HFF-Myc (cell line): ENCODE measurements around the gene HEG1.
"Not testable (repeated sequence)": the region's sequence is repeated elsewhere in the genome, so short reads cannot be mapped to it uniquely, and the experiment has no call there.

Source experiments
- DNase-seq: peaks from one replicate; pipeline ENCODE4 v3.0.0-alpha.2; 2011; ENCODE audit warnings: low read depth; ENCODE audit errors: extremely low read depth
- H3K4me3 ChIP-seq: replicated peaks from 2 replicates; pipeline ENCODE4 v1.5.1; 2011; ENCODE audit warnings: low read depth, mild to moderate bottlenecking, control low read depth, low read length
- CTCF ChIP-seq: IDR thresholded peaks from 2 replicates; pipeline ENCODE4 v1.5.1; 2012; ENCODE audit warnings: mild to moderate bottlenecking, low read depth, low read length, control low read depth; ENCODE audit errors: missing control alignments

Gene HEG1

DNA sequence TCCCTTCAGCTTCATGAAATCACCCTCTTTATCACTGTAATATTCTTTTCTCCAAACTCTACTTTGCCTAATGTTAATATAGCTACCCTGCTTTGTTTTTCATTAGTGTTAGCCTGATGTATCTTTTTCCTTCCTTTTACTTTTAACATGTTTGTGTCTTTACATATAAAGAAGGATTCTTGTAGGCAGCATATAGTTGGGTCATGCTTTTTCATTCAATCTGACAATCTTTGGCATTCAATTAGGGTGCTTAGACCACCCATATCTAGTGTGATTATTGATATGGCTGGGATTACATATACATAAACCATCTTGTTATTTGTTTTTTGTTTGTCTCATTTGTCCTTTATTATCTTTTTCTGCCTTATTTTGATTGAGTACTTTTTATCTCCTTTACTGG lies 34.9 kb upstream of the HEG1 start:
- no peak for TF ChIP-seq CTCF
- H3K4me3 ChIP-seq: no peak overlapping the region
- no peak for DNase-seq

GRCh38 chr3:125087768-125088391 lies 32.1 kb upstream of the HEG1 start:
- TF ChIP-seq CTCF: no peak

DNA sequence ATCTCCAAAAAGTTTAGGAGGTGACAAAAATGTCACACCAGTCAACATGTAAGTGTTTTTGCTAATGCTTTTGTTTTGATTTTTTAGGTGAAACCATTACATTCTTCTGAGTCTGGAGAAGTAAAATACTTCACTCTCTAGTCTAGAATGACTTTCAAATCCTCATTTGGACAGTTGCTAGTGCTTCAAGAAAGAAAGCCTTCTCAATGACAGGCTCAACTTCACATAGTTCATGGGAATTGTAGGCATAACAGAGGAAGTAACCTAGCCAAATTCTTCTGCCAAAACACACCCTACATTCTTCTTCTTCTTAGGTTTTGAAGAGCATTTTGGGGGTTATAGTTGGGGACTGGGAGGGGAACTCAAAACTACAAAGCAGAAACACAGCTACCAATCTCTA lies 29.4 kb upstream of the HEG1 start:
- no peak overlapping the region for H3K4me3 ChIP-seq
- TF ChIP-seq CTCF: no peak
- no peak for DNase-seq

More at GRCh38 chr3:125087768-125088391, 32.1 kb upstream of the HEG1 start:
- no peak for DNase-seq
- H3K4me3 ChIP-seq: no peak overlapping the region

- TF ChIP-seq CTCF: no peak
- no peak overlapping the region for H3K4me3 ChIP-seq
- DNase-seq: no peak
Measured at GRCh38 chr3:125083776-125084175, 28.0 kb upstream of the HEG1 start.

DNA sequence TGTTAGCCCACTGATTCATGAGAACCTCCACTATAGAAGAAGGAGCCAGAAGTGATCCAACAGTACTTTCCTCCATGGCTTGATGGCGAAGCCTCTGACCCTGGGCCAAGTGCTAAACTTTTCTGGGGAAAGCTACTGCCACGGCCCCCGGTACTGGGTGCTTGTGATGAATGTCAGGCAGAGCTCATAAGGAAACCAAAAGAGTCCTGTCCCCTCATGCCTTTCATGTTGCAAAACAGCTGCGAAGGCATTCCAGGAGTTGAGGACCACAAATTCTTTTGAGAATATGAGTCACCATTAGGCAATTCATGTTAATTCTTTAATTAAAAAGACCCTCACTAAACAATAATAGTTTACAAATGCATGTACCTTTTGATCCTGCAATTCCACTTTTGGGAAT lies 26.5 kb upstream of the HEG1 start:
- not testable (repeated sequence) for H3K4me3 ChIP-seq, DNase-seq

DNA sequence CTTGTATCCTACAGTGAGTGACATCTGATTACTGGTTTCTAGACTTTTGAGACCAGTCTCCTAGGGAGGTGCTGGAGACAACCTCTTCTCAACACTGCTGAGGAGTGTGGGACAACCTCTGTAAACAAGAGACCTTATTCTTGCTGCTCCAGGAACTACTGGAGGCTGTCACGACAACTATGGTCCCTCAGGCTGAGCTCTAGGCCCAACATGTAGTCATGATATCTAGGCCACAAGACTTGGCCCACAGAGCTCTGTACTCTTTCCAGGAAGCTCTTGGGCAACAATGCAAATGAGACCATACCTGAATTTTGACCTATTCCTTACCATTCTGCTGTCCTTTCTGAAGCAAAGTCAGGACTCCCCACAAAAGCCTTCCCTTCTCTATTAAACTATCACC lies 24.3 kb upstream of the HEG1 start:
- no peak for DNase-seq
- TF ChIP-seq CTCF: no peak
- no peak overlapping the region for H3K4me3 ChIP-seq

GRCh38 chr3:125079675-125080045 lies 23.9 kb upstream of the HEG1 start:
- no peak for DNase-seq
- no peak overlapping the region for H3K4me3 ChIP-seq
- TF ChIP-seq CTCF: no peak
